GM21737 (cell line): ENCODE results near the gene ERBB2.
"Not testable (repeated sequence)": the region's sequence is repeated elsewhere in the genome, so short reads cannot be mapped to it uniquely, and the experiment has no call there.

ENCODE experiments used
- ATAC-seq: cut with Tn5 transposase; IDR thresholded peaks from one replicate; pipeline ENCODE4 v1.9.1; 2021; ENCODE audit warnings: mild to moderate bottlenecking, moderate library complexity; ENCODE audit not compliant: unreplicated experiment

ERBB2 gene

DNA sequence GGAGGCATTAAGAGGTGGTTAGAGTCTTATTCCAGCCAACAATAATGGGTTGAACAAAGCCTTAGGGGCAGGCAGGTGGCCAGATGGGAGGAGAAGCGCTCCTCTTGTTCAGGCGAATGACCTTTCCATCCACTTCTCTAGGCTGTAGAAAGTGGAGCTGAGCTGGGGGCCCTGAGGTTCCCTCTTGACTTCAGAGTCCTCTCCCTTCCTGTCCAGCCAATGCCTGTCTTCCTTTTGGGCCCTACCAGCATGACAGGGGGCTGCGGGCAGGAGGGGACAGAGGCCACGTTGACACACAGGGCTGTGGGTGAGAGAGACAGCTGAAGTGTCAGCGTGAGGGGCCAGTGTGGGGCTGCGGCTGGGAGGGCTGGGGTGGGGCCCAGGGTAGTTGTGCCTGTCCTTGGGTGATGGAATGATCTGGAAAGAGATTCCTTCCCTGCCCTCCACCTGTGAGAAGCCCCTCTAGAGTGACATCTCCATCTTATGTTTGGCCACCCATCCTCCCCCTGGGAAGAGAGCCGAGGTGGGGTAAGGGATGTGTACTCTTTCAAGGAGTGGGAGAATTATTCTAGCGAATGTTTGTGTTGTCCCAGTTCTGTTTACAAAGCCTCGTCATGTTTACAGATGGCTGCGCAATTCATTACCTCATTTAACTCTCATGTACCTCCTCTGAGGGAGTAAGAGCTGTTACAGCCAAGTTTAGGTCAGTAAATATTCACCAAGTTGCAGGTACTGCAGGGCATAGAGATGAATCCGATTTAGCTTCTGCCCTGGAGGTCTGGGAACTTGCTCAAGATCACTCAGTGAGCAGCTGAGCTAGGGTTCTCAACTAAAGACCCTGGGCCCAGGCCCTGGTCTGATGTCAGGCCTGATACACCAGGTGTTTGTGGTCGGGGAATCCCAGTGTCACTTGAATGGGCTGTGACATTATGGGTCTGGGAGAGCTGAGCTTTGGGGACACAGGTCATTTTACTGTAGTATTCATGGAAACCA, 3.3 kb downstream of the ERBB2 start:
- ATAC-seq = no peak

DNA sequence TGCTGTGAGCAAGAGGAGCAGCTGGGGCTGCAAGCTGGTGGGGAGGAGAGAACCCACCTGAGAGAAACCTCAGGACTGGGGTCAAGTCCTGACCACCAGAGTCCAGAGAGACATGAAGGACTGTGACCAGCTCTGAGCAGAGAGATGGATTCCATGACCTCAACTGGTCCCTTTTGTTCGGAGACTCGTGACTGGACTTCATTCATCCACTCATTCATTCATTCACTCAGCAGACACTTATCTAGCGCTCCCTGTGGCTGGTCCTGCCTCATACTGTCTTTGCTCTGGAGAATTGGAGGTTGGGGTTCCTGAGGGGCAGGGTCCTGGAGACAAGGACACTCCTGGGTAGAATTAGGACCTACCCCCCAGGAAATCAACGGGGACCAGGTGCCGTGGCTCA, 4.0 kb downstream of the ERBB2 start:
- no peak for ATAC-seq

GRCh38 chr17:39704821-39705551, 5.1 kb downstream of the ERBB2 start:
- no peak for ATAC-seq

DNA sequence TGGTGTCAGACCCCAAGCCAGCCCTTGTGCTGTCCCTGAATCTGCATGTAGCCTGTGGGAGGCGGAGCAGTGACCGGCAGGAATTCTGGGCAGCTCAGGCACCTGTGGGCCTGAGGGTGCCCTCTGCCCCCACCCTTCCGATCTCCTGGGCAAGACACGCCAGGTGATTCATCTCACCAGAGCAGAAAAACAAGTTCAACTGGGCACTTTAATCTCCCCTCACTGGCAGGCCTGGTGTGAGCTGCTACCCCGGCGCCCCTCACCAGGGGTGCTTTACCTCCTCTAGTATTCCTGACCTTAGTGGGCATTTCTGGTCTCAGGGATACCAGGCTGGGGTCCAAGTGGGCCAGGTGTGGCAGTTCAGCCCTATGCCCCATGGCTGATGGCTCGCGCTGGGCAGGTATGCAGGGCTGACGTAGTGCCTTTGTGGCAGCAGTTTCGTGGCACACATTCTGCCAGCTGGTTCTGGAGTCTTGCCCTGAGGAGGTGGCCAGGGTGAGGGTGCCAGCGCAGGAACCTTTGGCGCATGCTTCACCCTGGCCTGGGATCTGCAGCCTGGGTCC, 6.0 kb downstream of the ERBB2 start:
- ATAC-seq = no peak

- ATAC-seq = no peak
Observed at GRCh38 chr17:39706383-39706782, 6.5 kb downstream of the ERBB2 start.

DNA sequence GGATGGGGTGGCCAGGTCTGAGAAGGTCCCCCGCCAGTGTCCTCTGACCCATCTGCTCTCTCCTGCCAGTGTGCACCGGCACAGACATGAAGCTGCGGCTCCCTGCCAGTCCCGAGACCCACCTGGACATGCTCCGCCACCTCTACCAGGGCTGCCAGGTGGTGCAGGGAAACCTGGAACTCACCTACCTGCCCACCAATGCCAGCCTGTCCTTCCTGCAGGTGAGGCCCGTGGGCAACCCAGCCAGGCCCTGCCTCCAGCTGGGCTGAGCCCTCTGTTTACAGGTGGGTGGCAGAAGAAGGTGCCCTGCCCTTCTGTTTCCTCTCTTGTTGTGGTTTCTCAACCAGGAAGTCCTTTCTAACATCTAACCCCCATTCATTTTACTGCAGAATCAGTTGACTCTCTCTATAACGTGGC, 7.1 kb downstream of the ERBB2 start:
- no peak for ATAC-seq

DNA sequence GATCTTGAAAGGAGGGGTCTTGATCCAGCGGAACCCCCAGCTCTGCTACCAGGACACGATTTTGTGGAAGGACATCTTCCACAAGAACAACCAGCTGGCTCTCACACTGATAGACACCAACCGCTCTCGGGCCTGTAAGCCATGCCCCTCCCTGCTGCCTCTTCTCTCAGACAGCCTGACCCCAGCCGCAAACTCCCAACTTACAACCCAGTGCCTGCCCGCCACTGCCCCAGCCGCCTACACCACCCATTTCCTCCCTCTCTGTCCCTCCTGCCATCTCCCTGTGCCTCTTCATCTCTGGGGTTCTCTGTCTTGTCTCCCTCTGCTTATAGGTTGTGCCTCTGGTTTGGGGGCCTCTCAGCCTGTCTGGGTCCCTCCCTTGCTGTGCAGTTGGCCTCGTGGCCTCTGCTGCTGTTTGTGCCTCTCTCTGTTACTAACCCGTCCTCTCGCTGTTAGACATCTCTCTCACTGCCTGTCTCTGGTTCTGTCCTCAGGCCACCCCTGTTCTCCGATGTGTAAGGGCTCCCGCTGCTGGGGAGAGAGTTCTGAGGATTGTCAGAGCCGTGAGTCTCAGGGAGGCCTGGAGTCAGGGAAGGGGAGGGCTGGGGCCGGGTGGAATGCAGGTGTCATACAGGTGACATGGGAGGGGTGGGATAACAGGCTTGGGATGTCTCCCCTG, 9.6 kb downstream of the ERBB2 start:
- ATAC-seq = no peak

DNA sequence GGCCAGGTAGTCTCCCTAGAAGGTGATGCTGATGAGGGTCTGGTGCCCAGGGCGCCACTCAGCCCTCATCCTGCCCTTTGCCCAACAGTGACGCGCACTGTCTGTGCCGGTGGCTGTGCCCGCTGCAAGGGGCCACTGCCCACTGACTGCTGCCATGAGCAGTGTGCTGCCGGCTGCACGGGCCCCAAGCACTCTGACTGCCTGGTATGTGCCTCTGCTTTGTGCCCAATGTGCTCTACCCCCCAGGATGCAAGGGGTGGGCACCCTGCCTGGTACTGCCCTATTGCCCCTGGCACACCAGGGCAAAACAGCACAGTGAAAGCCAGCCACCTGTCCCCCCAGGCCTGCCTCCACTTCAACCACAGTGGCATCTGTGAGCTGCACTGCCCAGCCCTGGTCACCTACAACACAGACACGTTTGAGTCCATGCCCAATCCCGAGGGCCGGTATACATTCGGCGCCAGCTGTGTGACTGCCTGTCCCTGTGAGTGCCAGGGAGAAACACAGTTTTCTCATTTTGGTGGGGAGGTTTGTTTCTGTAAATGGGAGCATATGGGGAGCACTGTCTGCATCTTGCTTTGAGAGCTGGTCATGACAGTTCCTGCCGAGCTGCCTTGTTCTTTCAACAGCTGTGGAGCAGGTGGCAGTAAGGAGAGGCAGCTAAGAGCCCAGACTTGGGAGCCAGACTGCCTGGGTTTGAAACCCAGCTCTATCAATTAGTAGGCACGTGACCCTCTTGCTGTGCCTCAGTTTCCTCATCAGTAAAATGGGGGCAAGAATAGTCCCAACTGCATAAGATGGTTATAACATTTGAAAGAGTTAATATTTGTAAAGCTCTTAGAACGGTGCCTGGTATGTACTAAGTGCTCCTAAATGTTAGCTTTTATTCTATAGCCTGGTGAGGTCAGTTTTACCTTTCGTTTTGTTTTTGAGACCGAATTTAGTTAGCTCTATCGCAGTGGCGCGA, 10.4 kb downstream of the ERBB2 start:
- ATAC-seq = no peak

DNA sequence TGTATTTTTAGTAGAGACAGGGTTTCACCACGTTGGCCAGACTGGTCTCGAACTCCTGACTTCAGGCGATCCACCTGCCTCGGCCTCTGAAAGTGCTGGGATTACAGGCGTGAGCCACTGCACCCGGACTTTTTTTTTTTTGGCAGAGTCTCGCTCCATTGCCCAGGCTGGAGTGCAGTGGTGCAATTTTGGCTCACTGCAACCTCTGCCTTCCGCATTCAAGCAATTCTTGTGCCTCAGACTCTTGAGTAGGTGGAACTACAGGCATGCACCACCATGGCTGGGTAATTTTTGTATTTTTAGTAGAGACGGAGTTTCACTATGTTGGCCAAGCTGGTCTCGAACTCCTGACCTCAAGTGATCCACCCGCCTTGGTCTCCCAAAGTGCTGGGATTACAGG, 11.2 kb downstream of the ERBB2 start:
- ATAC-seq = not testable (repeated sequence)

- no peak for ATAC-seq
Observed at GRCh38 chr17:39711851-39712250, 12.0 kb downstream of the ERBB2 start.

- ATAC-seq = no peak
Observed at GRCh38 chr17:39714234-39714633, 14.4 kb downstream of the ERBB2 start.

- ATAC-seq = no peak
Observed at GRCh38 chr17:39715375-39716072, 15.7 kb downstream of the ERBB2 start.

DNA sequence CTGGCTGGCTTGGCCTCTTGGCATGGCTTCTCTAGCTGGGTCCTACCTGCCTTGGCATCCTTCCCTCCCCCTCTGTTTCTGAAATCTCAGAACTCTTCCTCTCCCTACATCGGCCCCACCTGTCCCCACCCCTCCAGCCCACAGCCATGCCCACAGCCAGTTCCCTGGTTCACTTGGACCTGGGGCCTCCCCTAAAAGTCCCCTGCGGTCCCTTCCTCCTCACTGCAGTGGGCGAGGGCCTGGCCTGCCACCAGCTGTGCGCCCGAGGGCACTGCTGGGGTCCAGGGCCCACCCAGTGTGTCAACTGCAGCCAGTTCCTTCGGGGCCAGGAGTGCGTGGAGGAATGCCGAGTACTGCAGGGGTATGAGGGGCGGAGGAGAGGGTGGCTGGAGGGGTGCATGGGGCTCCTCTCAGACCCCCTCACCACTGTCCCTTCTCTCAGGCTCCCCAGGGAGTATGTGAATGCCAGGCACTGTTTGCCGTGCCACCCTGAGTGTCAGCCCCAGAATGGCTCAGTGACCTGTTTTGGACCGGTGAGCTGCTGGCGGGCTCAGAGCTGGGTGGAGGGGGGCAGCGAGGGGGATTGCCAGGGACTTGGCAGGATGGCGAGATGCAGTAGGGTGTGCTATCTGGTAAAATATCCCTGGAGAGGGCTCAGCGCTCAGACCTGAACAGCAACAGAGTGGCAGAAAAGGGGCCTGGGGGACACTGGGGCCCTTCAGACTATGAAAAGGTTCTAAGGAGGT, 16.4 kb downstream of the ERBB2 start:
- no peak for ATAC-seq

DNA sequence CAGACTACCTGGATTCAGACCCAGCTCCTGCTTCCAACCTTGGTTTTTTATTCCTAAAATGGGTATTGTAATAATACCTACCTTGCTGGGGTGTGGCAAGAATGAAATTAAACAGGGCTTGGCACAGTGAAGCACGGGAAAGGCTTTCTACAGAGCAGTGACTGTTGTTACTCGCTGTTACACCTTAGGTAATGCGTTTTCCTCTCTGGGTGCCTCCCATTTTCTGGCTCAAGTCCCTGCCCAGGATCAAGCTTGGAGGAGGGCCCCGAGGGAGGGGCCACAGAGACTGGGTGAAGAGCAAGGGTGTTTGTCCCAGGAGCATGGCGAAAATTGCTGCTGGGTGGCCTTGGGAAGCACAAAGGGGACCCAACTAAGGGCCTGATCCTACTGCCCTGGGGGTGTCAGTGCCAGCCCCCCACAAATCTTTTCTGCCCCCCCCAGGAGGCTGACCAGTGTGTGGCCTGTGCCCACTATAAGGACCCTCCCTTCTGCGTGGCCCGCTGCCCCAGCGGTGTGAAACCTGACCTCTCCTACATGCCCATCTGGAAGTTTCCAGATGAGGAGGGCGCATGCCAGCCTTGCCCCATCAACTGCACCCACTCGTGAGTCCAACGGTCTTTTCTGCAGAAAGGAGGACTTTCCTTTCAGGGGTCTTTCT, 17.1 kb downstream of the ERBB2 start:
- ATAC-seq = no peak

DNA sequence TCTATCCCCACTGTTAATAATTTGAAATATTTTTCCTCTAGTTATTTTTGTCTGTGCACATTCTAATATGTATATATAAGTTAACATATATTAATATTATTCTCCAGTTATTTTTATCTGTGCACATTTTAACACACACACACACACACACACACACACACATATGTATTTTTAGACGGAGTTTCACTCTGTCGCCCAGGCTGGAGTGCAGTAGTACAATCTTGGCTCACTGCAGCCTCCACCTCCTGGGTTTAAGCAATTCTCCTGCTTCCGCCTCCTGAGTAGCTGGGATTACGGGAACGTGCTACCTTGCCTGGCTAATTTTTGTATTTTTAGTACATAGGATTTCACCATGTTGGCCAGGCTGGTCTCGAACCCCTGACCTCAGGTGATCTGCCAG, 17.8 kb downstream of the ERBB2 start:
- no peak for ATAC-seq

- no peak for ATAC-seq
Observed at GRCh38 chr17:39719563-39720355, 19.9 kb downstream of the ERBB2 start.

DNA sequence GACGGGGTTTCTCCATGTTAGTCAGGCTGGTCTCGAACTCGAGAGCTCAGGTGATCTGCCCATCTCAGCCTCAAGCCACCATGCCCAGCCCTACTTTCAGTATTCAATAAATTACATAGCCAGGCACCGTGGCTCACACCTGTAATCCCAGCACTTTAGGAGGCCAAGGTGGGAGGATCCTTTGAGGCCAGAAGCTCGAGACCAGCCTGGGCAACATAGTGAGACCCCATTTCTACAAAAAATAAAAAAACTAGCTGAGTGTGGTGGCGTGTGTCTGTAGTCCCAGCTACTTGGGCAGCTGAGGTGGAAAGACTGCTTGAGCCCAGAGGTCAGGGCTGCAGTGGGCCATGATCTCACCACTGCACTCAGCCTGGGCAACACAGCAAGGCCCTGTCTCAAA, 22.2 kb downstream of the ERBB2 start:
- no peak for ATAC-seq
